Activated CD4-positive, alpha-beta T cell treated with anti-CD3 and anti-CD28 coated beads, Interleukin-2, amount 10 ng/mL, durations not matched to agents 24 days and 14 days (primary cell): ENCODE measurements around the gene CNTNAP5. TPM values are rescaled to one million over a fixed set of nuclear protein-coding genes. Genes with fewer than 3 reads are reported as not detected.

Experiments used
- DNase-seq: peaks from one replicate; pipeline ENCODE4 v3.0.0; 2022
- H3K27ac Mint-ChIP-seq: one replicate; pipeline ENCODE4 v1.8.0; 2022; ENCODE audit warnings: mild to moderate bottlenecking, mixed read lengths
- H3K27me3 Mint-ChIP-seq: one replicate; pipeline ENCODE4 v1.8.0; 2022; ENCODE audit warnings: mixed read lengths
- H3K36me3 Mint-ChIP-seq: one replicate; pipeline ENCODE4 v1.8.0; 2022; ENCODE audit warnings: low read depth, mild to moderate bottlenecking, mixed read lengths
- H3K4me1 Mint-ChIP-seq: one replicate; pipeline ENCODE4 v1.8.0; 2021; ENCODE audit warnings: mixed read lengths
- H3K4me3 Mint-ChIP-seq: one replicate; pipeline ENCODE4 v1.8.0; 2022; ENCODE audit warnings: mild to moderate bottlenecking, moderate library complexity, mixed read lengths
- H3K9me3 Mint-ChIP-seq: one replicate; pipeline ENCODE4 v1.8.0; 2021; ENCODE audit warnings: mixed read lengths
- intact Hi-C: fragments of 100-400 bp; cut with micrococcal nuclease; formaldehyde crosslinking; loops from one replicate; pipeline ENCODE4 v1.15.1; 2023
- total RNA-seq: library from RNA; stranded (reverse); gene quantifications from 2 replicates; pipeline ENCODE4 v1.2.3, GENCODE V29; 2022

CNTNAP5 gene
- total RNA-seq, 1 donor from 2014 or later, result not detected

DNA sequence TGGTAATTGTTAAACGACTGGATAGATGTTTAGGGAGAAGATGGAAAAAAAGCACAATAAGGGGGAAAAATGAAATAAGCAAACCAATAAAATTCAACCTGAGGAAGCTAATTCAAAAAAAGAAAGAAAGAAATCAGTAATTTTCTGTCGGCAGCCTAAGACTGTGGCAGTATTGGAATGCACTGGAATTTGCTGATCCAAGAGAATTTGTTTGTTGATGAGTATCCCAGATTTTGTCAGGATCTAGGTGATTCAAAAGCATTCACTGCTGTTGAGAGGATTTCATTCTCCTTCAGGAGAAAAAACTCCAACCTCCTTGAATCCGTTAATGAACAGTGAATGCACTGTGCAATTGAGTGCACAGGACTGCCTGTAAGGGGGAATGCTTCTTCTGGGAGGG is 546.7 kb downstream of the CNTNAP5 start:
- Mint-ChIP-seq H3K36me3 (no peaks in the 10 kb centered on the region), H3K27ac (no peak overlapping the region), H3K4me3 (no peak overlapping the region), H3K9me3 (peaks cover 4% of the 10 kb centered on the region), H3K27me3 (no peaks in the 10 kb centered on the region), H3K4me1 (no peaks in the 10 kb centered on the region)
- no peak for DNase-seq
- intact Hi-C loops, result no loop called here

DNA sequence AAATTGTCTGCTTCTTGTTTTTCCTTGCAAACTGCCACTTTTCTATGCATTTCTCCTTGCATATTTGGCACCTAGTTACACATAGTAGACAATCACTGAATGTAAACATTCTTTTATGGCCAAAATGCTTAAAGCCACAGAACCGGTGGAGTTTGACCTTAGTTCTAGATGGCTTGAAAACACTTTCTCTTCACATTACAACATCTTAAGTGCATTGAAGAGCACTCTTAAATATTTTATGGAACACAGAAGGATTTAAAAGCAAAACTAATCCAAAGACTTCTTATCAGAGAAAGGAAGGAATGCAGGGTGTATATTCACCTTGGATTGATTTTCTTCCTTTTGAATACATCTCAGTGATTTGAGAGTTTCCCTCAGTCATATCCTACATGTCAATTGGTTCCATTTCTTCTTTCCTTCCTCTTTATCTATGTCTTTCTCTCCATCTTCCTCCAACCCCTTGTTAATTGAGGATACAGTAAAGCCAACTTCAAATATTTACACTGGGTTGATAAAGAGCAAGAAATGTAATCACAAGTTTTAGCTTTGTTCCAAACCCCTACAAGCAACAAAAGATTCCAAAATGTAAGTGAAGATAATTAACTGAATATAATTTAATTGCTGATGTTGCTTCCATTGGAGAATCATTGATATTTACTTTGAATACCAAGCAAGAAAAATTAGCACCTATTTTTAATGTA is 548.0 kb downstream of the CNTNAP5 start:
- no peaks in the 10 kb centered on the region for H3K4me1 Mint-ChIP-seq
- H3K27ac Mint-ChIP-seq, result no peak overlapping the region
- H3K9me3 Mint-ChIP-seq, result peaks cover 6% of the 10 kb centered on the region
- intact Hi-C loops, result no loop called here
- DNase-seq, result no peak
- no peak overlapping the region for H3K4me3 Mint-ChIP-seq
- no peaks in the 10 kb centered on the region for H3K27me3 Mint-ChIP-seq
- H3K36me3 Mint-ChIP-seq, result no peaks in the 10 kb centered on the region

DNA sequence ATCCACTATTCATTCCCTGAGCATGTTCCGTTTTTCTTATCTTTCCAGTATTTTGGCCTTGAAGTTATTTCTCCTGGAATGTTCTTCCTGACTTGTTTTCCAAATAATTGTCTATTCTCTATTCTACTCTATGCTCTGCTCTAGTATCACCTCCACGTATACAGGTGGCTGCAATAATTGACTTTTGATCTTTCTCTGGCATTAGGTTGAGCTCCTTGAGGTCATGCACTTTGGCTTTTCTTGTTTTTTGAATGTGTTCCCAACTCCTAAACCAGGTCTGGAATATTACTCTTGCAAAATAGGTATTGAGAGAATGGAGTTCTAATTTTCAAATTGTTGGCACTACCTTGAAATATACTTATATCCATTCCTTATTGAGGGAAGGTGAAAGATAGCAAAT is 550.4 kb downstream of the CNTNAP5 start:
- no peaks in the 10 kb centered on the region for H3K27me3 Mint-ChIP-seq
- intact Hi-C loops, result no loop called here
- no peak overlapping the region for H3K4me3 Mint-ChIP-seq
- peaks cover 5% of the 10 kb centered on the region for H3K9me3 Mint-ChIP-seq
- no peak for DNase-seq
- H3K27ac Mint-ChIP-seq, result no peak overlapping the region
- no peaks in the 10 kb centered on the region for H3K36me3 Mint-ChIP-seq
- H3K4me1 Mint-ChIP-seq, result no peaks in the 10 kb centered on the region

DNA sequence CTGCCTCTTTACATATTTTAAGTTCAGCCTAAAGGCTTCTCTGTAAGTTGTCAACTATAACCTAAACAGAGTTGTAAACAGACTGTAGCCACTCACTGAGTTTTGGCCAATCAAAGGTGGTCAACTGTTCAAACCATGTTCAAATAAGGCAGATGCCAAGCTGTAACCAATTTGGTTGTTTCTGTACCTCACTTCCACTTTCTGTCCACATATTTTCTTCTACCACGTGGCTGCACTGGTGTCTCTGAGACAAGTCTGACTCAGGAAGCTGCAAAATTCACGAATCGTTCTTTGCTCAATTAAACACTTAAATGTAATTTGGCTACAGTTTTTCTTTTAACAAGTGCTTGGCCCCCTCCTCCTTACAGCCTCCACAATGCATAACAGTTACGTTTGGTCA is 555.2 kb downstream of the CNTNAP5 start:
- Mint-ChIP-seq H3K36me3 (no peaks in the 10 kb centered on the region), H3K9me3 (peaks cover 6% of the 10 kb centered on the region), H3K4me1 (no peaks in the 10 kb centered on the region), H3K27ac (no peak overlapping the region), H3K27me3 (no peaks in the 10 kb centered on the region), H3K4me3 (no peak overlapping the region)
- intact Hi-C loops, result no loop called here
- no peak for DNase-seq

DNA sequence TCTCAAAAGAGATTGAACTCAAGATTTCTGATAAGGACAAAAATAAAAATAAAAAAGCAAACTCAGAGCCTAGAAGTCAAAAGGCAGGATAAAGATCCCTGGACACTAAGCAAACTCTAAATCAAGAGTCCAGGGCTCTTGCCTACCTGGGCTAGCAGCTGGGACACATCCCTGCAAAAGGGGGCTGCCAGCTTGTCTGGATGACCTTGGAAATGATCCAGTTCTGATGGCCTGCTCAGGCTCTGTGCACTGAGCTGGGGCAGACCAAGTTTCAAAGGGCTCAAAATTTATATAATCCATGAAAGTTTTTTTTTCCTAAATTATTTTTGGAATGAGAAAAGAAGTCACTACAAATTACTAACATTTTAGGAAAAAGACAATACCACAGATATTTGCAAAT is 557.3 kb downstream of the CNTNAP5 start:
- intact Hi-C loops, result no loop called here
- Mint-ChIP-seq H3K27me3 (no peaks in the 10 kb centered on the region), H3K4me3 (no peak overlapping the region), H3K36me3 (no peaks in the 10 kb centered on the region), H3K9me3 (peaks cover 7% of the 10 kb centered on the region), H3K4me1 (no peaks in the 10 kb centered on the region), H3K27ac (no peak overlapping the region)
- no peak for DNase-seq

DNA sequence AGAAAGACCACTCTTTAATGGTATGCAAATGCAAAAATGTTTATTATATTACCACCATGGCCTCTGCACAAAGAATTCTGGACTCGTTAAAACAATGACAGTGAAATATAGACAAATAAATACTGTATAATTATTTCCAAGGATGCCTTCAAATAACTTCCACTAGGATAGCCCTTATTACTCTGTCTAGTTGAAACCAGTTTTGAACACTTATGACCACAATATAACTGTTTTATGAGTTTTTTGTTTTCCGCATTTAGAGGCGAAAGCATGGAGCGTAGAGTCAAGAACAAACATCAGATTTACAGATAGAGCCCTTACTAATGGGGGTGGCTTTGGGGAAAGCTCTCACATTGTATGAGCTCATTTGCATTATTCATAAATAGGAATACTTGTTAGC is 559.5 kb downstream of the CNTNAP5 start:
- H3K27me3 Mint-ChIP-seq, result no peaks in the 10 kb centered on the region
- H3K36me3 Mint-ChIP-seq, result no peaks in the 10 kb centered on the region
- intact Hi-C loops, result no loop called here
- DNase-seq, result no peak
- H3K9me3 Mint-ChIP-seq, result peaks cover 3% of the 10 kb centered on the region
- no peak overlapping the region for H3K4me3 Mint-ChIP-seq
- no peak overlapping the region for H3K27ac Mint-ChIP-seq
- H3K4me1 Mint-ChIP-seq, result no peaks in the 10 kb centered on the region

DNA sequence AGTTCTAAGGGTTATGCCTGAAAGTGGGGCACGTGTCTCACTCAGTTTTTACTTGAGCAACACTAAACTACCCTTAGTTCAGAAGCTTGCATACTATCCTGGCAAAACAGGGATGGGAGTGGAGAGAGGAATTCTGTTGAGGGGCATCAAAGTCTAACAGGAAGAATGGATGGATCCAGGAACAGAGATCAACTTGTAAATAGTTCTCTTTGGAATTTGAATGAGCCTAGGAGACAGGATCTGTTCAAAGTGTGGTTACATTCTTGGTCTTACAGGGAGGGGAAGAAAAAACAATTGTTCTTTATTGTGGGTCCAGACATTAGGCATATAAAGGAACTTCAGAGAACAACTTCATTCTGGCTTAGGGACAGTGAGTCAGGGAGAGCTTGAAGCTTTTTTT is 560.2 kb downstream of the CNTNAP5 start:
- H3K36me3 Mint-ChIP-seq, result no peaks in the 10 kb centered on the region
- intact Hi-C loops, result no loop called here
- no peak for DNase-seq
- H3K4me3 Mint-ChIP-seq, result no peak overlapping the region
- peaks cover 3% of the 10 kb centered on the region for H3K9me3 Mint-ChIP-seq
- no peaks in the 10 kb centered on the region for H3K4me1 Mint-ChIP-seq
- no peak overlapping the region for H3K27ac Mint-ChIP-seq
- H3K27me3 Mint-ChIP-seq, result no peaks in the 10 kb centered on the region

DNA sequence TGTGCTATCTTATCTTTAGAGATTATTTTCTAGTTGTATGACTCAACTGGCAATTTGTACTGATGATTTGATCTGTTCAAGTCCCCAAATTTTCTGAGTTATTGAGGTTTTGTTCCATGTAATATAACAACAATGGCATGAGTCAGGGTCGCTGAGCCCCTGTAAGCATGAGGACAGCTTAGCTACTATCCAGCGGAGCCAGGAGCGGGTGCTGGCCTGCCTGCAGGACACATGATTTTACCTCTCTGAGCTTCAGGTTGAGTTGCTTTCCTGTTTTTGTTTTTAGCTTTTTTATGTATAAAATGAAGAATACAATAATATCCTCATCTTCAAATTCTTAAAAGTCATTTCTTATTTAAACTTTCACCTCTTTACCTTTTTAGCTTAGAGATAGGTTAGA is 561.1 kb downstream of the CNTNAP5 start:
- H3K36me3 Mint-ChIP-seq, result no peaks in the 10 kb centered on the region
- H3K4me3 Mint-ChIP-seq, result no peak overlapping the region
- H3K27me3 Mint-ChIP-seq, result no peaks in the 10 kb centered on the region
- H3K4me1 Mint-ChIP-seq, result no peaks in the 10 kb centered on the region
- H3K9me3 Mint-ChIP-seq, result peaks cover 3% of the 10 kb centered on the region
- no peak for DNase-seq
- intact Hi-C loops, result no loop called here
- no peak overlapping the region for H3K27ac Mint-ChIP-seq

DNA sequence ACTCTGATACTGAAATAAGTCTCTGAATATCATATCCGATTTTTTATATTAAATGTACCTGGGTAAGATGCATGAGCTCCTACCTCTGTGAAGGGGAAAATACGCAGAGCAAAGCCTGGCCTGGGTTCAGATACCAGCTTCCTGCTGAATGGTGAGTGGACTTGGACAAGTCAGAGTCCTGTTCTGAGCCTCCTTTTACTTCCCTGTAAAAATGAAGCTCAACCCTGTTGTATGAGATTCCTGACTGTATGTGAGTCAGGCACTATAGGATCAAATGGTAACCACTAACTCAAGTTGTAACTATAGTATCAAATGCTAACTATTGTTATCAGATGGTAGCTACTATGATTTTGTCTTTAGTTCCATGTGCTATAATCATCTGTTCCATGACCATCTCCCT is 561.7 kb downstream of the CNTNAP5 start:
- no peaks in the 10 kb centered on the region for H3K27me3 Mint-ChIP-seq
- intact Hi-C loops, result no loop called here

DNA sequence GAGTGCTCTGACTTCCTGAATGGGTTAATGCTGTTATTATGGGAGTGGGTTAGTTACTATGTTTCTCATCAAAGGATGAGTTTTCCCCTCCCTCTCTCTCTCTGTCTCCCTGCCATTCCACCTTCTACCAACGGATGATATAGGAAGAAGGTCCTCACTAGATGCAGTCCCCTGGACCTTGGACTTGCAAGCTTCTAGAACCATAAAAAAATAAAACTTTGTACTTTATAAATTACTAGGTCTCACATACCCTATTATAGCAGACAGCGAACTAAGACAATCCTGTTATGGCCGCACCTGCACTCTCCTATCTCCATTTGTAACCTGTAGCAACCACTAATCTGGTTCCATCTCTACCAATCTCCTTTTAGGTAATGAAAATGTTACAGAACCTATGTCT is 564.9 kb downstream of the CNTNAP5 start:
- Mint-ChIP-seq H3K4me3 (no peak overlapping the region), H3K27ac (no peak overlapping the region), H3K4me1 (no peaks in the 10 kb centered on the region), H3K27me3 (no peaks in the 10 kb centered on the region), H3K36me3 (no peaks in the 10 kb centered on the region), H3K9me3 (peaks cover 3% of the 10 kb centered on the region)
- no peak for DNase-seq
- intact Hi-C loops, result no loop called here

More for the DNA sequence above, 561.7 kb downstream of the CNTNAP5 start:
- Mint-ChIP-seq H3K4me1 (no peaks in the 10 kb centered on the region), H3K4me3 (no peak overlapping the region), H3K27ac (no peak overlapping the region), H3K36me3 (no peaks in the 10 kb centered on the region), H3K9me3 (peaks cover 3% of the 10 kb centered on the region)
- DNase-seq, result no peak

DNA sequence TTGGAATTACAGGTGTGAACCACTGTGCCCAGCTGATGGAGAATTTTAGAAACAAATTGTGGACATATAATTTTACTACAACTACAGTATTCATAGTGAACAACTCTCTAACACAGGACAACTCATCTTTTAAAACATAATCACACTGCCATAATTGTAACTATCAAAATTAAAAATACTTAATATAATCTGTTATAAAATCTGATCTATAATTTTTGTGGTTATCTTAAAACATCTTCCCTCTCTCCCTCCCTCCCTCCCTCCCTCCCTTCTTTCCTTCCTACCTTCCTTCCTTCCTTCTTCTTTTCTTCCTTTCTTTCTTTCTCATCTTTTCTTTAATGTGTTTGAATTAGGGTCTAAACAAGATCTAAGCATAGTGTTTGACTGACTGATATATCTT is 577.7 kb downstream of the CNTNAP5 start:
- no peak for DNase-seq
- no peaks in the 10 kb centered on the region for H3K36me3 Mint-ChIP-seq
- no peak overlapping the region for H3K27ac Mint-ChIP-seq
- no peaks in the 10 kb centered on the region for H3K4me1 Mint-ChIP-seq
- no peak overlapping the region for H3K4me3 Mint-ChIP-seq
- no peaks in the 10 kb centered on the region for H3K9me3 Mint-ChIP-seq
- no peaks in the 10 kb centered on the region for H3K27me3 Mint-ChIP-seq
- intact Hi-C loops, result no loop called here

DNA sequence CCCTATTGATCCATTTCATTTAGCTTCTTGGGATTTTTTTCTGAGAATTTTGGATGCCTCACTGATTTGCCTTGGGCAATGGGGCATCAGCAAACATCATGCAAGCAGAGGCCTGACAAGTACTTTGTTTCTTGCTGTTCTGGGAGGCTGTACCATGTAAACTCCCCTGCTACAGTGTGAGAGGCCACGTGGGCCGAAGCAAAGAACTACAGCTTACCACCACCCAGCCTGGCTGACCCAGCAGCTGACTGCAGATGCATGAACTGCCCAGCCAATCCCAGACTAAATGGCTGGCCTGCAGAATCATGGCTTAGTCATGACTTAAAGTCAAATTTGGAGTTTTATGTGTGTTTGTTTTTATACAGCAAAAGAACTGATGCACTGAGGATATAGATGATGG is 579.9 kb downstream of the CNTNAP5 start:
- H3K27me3 Mint-ChIP-seq, result no peaks in the 10 kb centered on the region
- H3K9me3 Mint-ChIP-seq, result no peaks in the 10 kb centered on the region
- H3K4me1 Mint-ChIP-seq, result no peaks in the 10 kb centered on the region
- no peak overlapping the region for H3K27ac Mint-ChIP-seq
- DNase-seq, result no peak
- H3K4me3 Mint-ChIP-seq, result no peak overlapping the region
- no peaks in the 10 kb centered on the region for H3K36me3 Mint-ChIP-seq
- intact Hi-C loops, result no loop called here

DNA sequence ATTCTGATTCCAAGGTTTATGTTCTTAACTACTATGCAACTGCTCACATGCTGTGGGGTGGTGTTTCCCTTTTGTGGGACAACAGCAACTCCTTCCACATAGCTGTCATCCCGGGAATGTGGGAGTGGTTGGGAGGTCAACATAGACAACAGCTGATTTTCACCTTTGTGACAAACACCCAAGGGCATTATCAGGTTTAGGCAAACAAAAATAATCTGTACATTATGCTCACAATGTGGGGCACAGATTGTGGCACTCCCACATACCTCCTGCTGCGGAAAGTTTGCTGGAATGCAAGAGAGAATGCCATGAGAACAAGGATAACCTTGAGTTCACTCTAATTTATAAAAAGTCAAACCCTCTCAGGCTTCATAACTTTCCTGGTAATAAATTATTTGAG is 582.6 kb downstream of the CNTNAP5 start:
- Mint-ChIP-seq H3K27ac (no peak overlapping the region), H3K9me3 (no peaks in the 10 kb centered on the region), H3K27me3 (no peaks in the 10 kb centered on the region), H3K36me3 (no peaks in the 10 kb centered on the region), H3K4me3 (no peak overlapping the region), H3K4me1 (no peaks in the 10 kb centered on the region)
- DNase-seq, result no peak
- intact Hi-C loops, result no loop called here

DNA sequence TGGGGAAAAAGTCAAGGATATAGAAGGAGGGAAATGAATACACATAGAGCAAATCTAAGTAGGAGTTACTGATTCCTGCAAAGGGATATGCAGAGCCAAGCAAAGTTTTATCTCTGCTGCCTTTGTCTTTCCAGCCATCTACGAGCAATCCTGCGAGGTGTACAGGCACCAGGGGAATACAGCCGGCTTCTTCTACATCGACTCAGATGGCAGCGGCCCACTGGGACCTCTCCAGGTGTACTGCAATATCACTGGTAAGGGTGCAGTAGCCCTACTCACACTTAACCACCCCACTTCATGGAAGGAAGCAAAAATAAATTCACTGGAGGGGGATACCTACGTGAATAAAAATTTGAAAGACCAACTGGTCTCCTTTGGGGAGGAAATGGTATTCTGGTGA is 584.6 kb downstream of the CNTNAP5 start:
- intact Hi-C loops, result no loop called here
- H3K27me3 Mint-ChIP-seq, result no peaks in the 10 kb centered on the region
- no peak overlapping the region for H3K4me3 Mint-ChIP-seq
- no peaks in the 10 kb centered on the region for H3K36me3 Mint-ChIP-seq
- H3K27ac Mint-ChIP-seq, result no peak overlapping the region
- H3K4me1 Mint-ChIP-seq, result no peaks in the 10 kb centered on the region
- no peaks in the 10 kb centered on the region for H3K9me3 Mint-ChIP-seq
- DNase-seq, result no peak

DNA sequence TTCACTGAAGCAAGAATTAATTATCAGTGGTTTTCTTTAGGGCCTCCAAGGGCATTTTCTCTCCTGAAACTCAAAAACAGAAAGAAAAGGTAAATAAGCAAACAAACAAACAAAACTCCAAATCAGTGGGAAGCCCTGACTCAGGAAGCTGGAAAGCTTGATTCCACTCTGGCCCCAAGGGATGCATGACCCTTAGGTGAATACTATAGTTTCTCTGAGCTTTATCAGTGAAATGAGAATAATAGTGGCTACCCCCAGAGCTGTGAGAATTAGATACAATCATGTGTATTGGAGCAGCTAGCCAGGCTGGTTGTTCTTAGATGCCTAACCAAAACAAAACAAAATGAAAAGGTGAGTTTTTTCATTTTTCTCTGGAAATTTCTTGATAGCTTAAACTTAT is 585.1 kb downstream of the CNTNAP5 start:
- intact Hi-C loops, result no loop called here
- H3K36me3 Mint-ChIP-seq, result no peaks in the 10 kb centered on the region
- DNase-seq, result no peak
- H3K4me3 Mint-ChIP-seq, result no peak overlapping the region
- H3K27ac Mint-ChIP-seq, result no peak overlapping the region
- H3K9me3 Mint-ChIP-seq, result no peaks in the 10 kb centered on the region
- H3K4me1 Mint-ChIP-seq, result no peaks in the 10 kb centered on the region
- no peaks in the 10 kb centered on the region for H3K27me3 Mint-ChIP-seq
